Renal pelvis (tissue), 4 donors: ENCODE measurements around the gene TIMM22. TPM values are rescaled to one million over a fixed set of nuclear protein-coding genes. Genes with fewer than 3 reads are reported as not detected.

Source experiments
- DNase-seq: peaks from one replicate; pipeline ENCODE4 v3.0.0-alpha.2; 2013
- polyA plus RNA-seq, 3 donors: library from polyadenylated mRNA; unstranded; fragments of 120-200 nt; gene quantifications; one replicate each; pipeline ENCODE4 v1.2.1, GENCODE V29; 2013; ENCODE audit not compliant: insufficient read length in 3 of 3

Gene TIMM22
- polyA plus RNA-seq, 3 donors, result 14.3 to 16.0 (median 15.2) TPM

GRCh38 chr17:998111-998510 lies 1.2 kb downstream of the TIMM22 start:
- no peak for DNase-seq

- DNase-seq, result no peak
Measured at GRCh38 chr17:1000597-1001461, 3.9 kb downstream of the TIMM22 start.

GRCh38 chr17:1001640-1002411 lies 4.9 kb downstream of the TIMM22 start:
- DNase-seq, result no peak

- DNase-seq, result no peak
Measured at GRCh38 chr17:1002412-1002753, 5.5 kb downstream of the TIMM22 start.

- DNase-seq, result no peak
Measured at GRCh38 chr17:1002771-1003555, 6.0 kb downstream of the TIMM22 start.

GRCh38 chr17:1003633-1003971 lies 6.7 kb downstream of the TIMM22 start:
- no peak for DNase-seq

GRCh38 chr17:1003972-1004768 lies 7.2 kb downstream of the TIMM22 start:
- no peak for DNase-seq

- DNase-seq, result no peak
Measured at GRCh38 chr17:1004769-1005295, 7.9 kb downstream of the TIMM22 start.

- no peak for DNase-seq
Measured at GRCh38 chr17:1005361-1005946, 8.5 kb downstream of the TIMM22 start.

- DNase-seq, result no peak
Measured at GRCh38 chr17:1006054-1006453, 9.1 kb downstream of the TIMM22 start.

GRCh38 chr17:1007310-1008007 lies 10.5 kb downstream of the TIMM22 start:
- no peak for DNase-seq

GRCh38 chr17:1008008-1008761 lies 11.3 kb downstream of the TIMM22 start:
- no peak for DNase-seq

GRCh38 chr17:1009229-1010085 lies 12.5 kb downstream of the TIMM22 start:
- no peak for DNase-seq

GRCh38 chr17:1010086-1010450 lies 13.1 kb downstream of the TIMM22 start:
- no peak for DNase-seq

- no peak for DNase-seq
Measured at GRCh38 chr17:1010586-1010985, 13.7 kb downstream of the TIMM22 start.

- DNase-seq, result no peak
Measured at GRCh38 chr17:1011138-1011537, 14.2 kb downstream of the TIMM22 start.

GRCh38 chr17:1011760-1012735 lies 15.1 kb downstream of the TIMM22 start:
- DNase-seq, result no peak
